Measurements from ENCODE around the gene TM9SF1.

DNA sequence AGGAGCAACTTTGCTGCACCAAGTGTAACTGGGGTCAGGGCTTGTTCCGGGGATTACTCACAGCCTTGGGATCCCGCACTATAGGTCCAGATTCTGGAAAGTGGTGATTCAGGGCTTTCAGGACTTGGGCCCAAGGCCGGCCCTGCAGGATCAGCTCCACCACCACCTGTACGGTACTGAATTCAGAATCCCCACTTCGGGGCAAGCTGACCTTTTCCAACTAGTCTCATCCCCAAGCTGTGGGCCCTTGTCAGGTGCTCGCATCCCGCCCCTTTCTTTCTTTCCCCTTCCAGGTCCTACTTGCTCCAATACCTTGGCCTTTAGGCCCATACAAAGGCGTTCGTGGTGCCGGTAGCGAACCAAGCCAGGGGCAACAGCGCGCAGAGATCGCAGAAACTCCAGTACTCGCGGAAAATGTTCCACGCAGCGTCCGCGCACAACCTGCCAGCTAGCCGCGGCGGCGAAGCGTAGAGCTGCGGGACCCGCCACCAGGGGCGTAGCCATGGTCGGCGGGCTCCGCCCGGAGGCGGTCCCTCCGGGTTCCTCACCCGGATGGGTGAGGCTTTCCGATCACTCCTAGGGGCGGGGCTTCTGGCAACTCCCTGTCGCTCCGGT lies 46.7 kb upstream of the TM9SF1 start:
- TF ChIP-seq POLR2A (IDR thresholded peaks at IDR 0.05), result no peak
- TF ChIP-seq, protein P1, sequence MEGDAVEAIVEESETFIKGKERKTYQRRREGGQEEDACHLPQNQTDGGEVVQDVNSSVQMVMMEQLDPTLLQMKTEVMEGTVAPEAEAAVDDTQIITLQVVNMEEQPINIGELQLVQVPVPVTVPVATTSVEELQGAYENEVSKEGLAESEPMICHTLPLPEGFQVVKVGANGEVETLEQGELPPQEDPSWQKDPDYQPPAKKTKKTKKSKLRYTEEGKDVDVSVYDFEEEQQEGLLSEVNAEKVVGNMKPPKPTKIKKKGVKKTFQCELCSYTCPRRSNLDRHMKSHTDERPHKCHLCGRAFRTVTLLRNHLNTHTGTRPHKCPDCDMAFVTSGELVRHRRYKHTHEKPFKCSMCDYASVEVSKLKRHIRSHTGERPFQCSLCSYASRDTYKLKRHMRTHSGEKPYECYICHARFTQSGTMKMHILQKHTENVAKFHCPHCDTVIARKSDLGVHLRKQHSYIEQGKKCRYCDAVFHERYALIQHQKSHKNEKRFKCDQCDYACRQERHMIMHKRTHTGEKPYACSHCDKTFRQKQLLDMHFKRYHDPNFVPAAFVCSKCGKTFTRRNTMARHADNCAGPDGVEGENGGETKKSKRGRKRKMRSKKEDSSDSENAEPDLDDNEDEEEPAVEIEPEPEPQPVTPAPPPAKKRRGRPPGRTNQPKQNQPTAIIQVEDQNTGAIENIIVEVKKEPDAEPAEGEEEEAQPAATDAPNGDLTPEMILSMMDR (IDR thresholded peaks at IDR 0.05), result peak; percentile 56 to 82 (median 80)
- no peak for TF ChIP-seq EP300 (IDR thresholded peaks at IDR 0.05)

Data from tibial nerve (tissue), 4 donors.